Kidney (tissue), 14 donors: ENCODE measurements around the gene TLR10. TPM values are rescaled to one million over a fixed set of nuclear protein-coding genes. Genes with fewer than 3 reads are reported as not detected.

Experiments used
- DNase-seq, 5 donors: peaks; one replicate each; pipeline ENCODE4 v3.0.0-alpha.2; 2013 to 2020
- FAIRE-seq: peaks from 2 replicates; lab custom pipeline; 2012; peaks lifted over from hg19 to GRCh38; lab: Jason Lieb, UNC
- H3K27ac ChIP-seq, 2 donors: one replicate each; pipeline ENCODE4 v1.7.0; 2013; ENCODE audit warnings: low read depth in 2 of 2, low read length in 2 of 2, inconsistent platforms in 1 of 2
- H3K27me3 ChIP-seq: one replicate; pipeline ENCODE4 v1.7.1; 2013; ENCODE audit warnings: low read length, inconsistent platforms; ENCODE audit not compliant: control insufficient read depth, insufficient read depth
- H3K36me3 ChIP-seq, 3 donors: one replicate each; pipeline versions ENCODE4 v1.7.0 to v1.7.1; 2013; ENCODE audit warnings: low read length in 3 of 3, control low read depth in 1 of 3, inconsistent platforms in 1 of 3; ENCODE audit not compliant: insufficient read depth in 3 of 3, control insufficient read depth in 2 of 3
- H3K4me1 ChIP-seq, 3 donors: one replicate each; pipeline versions ENCODE4 v1.7.0 to v1.7.1; 2013; ENCODE audit warnings: low read length in 3 of 3, inconsistent platforms in 1 of 3, low read depth in 1 of 3; ENCODE audit not compliant: control insufficient read depth in 2 of 3, insufficient read depth in 2 of 3
- H3K4me3 ChIP-seq, 3 donors: one replicate each; pipeline versions ENCODE4 v1.7.0 to v1.8.1; 2013; ENCODE audit warnings: low read length in 3 of 3, control low read depth in 1 of 3, inconsistent platforms in 1 of 3
- H3K9ac ChIP-seq, 3 donors: one replicate each; pipeline versions ENCODE4 v1.7.0 to v1.7.1; 2013; ENCODE audit warnings: low read length in 3 of 3, control low read depth in 1 of 3, inconsistent platforms in 1 of 3
- H3K9me3 ChIP-seq, 3 donors: one replicate each; pipeline versions ENCODE4 v1.7.0 to v1.7.1; 2013; ENCODE audit warnings: low read length in 3 of 3, control low read depth in 1 of 3, inconsistent platforms in 1 of 3; ENCODE audit not compliant: control insufficient read depth in 2 of 3, insufficient read depth in 1 of 3
- CTCF ChIP-seq: IDR thresholded peaks from 3 replicates; pipeline ENCODE4 v1.5.1; 2012; ENCODE audit warnings: mild to moderate bottlenecking, moderate library complexity, borderline replicate concordance; ENCODE audit not compliant: insufficient read depth; ENCODE audit errors: extremely low read depth
- intact Hi-C: fragments of 100-400 bp; cut with DNase I; formaldehyde crosslinking; loops from one replicate; pipeline ENCODE4 v1.11.1; 2022
- polyA plus RNA-seq: library from polyadenylated mRNA; stranded (reverse); fragments of 350-450 nt; fragmentation: Illumina TruSeq; extraction: RNeasy Lipid Tissue Mini Kit (QIAGEN cat#74804); gene quantifications from one replicate; pipeline ENCODE4 v1.2.3, GENCODE V29; 2014; ENCODE audit warnings: low read depth, low replicate concordance; ENCODE audit not compliant: insufficient read depth
- total RNA-seq: library from RNA; stranded (reverse); fragmentation: NEBNext Ultra II Directional; extraction: Animal tissue kit (Norgen Biotek cat#: 25700); gene quantifications from one replicate; pipeline ENCODE4 v1.2.1, GENCODE V29; 2021
- donor health status: control.
- donor health status: control.
- donor health status: control.
- donor health status: control.
- donor health status: control.
- donor health status: DM: yes; HTN: yes; CAD: no.
- donor health status: Normal renal cell carcinoma (clear cell type).

TLR10 gene
- total and polyA plus RNA-seq, 2 donors from 2014 or later: 0.11 to 2.0 TPM

DNA sequence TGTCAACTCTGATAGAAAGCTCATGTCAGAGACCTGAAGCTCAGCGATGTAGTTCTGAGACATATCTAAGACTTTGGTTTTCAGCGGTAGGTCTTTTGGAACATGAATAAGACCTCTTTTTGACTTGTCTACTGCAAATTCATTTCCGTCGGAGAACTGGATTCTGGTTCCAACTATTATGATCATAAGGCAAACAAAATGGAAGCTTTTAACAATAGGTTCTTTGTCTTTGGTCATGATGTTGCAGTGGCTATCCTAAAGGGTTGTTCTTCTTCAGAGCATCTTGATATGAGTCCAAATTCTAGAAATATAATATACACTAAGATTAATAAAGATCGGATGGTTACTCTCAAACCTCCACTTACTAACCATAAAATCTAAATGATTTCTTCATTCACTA lies 46.4 kb upstream of the TLR10 start:
- no peak for DNase-seq
- no peaks in the 10 kb centered on the region for H3K27me3 ChIP-seq
- no peaks in the 10 kb centered on the region for H3K4me1 ChIP-seq
- H3K4me3 ChIP-seq: no peak overlapping the region
- no peak for TF ChIP-seq CTCF
- H3K9ac ChIP-seq: no peak overlapping the region
- intact Hi-C loops: no loop called here
- FAIRE-seq: no peak
- H3K9me3 ChIP-seq: no peaks in the 10 kb centered on the region
- H3K36me3 ChIP-seq: no peaks in the 10 kb centered on the region
- H3K27ac ChIP-seq: no peak overlapping the region

DNA sequence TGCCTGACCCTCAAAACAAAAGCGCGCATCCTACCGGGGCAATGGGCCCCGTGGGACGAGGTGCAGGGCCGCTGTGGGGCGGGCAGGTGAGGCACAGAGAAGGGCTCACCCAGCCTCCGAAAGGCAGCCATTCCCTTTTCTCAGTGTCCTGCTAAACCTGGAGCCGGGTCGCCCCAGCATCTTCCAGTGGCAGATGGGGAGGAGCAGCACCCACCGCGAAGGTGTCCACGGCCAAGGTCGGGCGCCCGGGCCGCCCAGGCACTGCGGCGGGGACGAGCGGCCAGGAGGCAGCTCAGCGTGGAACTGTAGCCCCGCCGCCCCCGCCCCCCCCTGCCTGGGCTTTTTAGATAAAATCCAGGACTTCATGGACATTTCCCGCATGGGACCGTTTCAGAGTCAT lies 41.0 kb upstream of the TLR10 start:
- Histone ChIP-seq H3K27ac (no peak overlapping the region), H3K4me1 (no peaks in the 10 kb centered on the region), H3K9ac (no peak overlapping the region), H3K27me3 (no peaks in the 10 kb centered on the region), H3K9me3 (no peaks in the 10 kb centered on the region), H3K4me3 (no peak overlapping the region), H3K36me3 (no peaks in the 10 kb centered on the region)
- TF ChIP-seq CTCF: no peak
- DNase-seq (no peak), FAIRE-seq (no peak)
- intact Hi-C loops: no loop called here

GRCh38 chr4:38822748-38823303 lies 40.0 kb upstream of the TLR10 start:
- FAIRE-seq (no peak), DNase-seq (no peak)
- H3K36me3 ChIP-seq: no peaks in the 10 kb centered on the region
- H3K27me3 ChIP-seq: no peaks in the 10 kb centered on the region
- H3K27ac ChIP-seq: no peak overlapping the region
- H3K9ac ChIP-seq: no peak overlapping the region
- H3K9me3 ChIP-seq: no peaks in the 10 kb centered on the region
- intact Hi-C loops: no loop called here
- H3K4me3 ChIP-seq: no peak overlapping the region
- no peak for TF ChIP-seq CTCF
- no peaks in the 10 kb centered on the region for H3K4me1 ChIP-seq

GRCh38 chr4:38821739-38822138 lies 38.9 kb upstream of the TLR10 start:
- H3K27me3 ChIP-seq: no peaks in the 10 kb centered on the region
- DNase-seq (no peak), FAIRE-seq (no peak)
- no peaks in the 10 kb centered on the region for H3K36me3 ChIP-seq
- no peaks in the 10 kb centered on the region for H3K4me1 ChIP-seq
- TF ChIP-seq CTCF: no peak
- no peaks in the 10 kb centered on the region for H3K9me3 ChIP-seq
- H3K27ac ChIP-seq: no peak overlapping the region
- H3K4me3 ChIP-seq: no peak overlapping the region
- intact Hi-C loops: no loop called here
- no peak overlapping the region for H3K9ac ChIP-seq
